ENCODE measurements around the gene MCFD2. TPM values are rescaled to one million over a fixed set of nuclear protein-coding genes. Genes with fewer than 3 reads are reported as not detected.

MCFD2 gene
- total RNA-seq, 1 donor from 2014 or later, result 89.4 TPM

GRCh38 chr2:46945671-46946070 is 30.1 kb upstream of the MCFD2 start:
- no peaks in the 10 kb centered on the region for H3K27me3 ChIP-seq
- DNase-seq (ENCODE audit: extremely low spot score in 2 of 2), result no peak
- peaks cover 48% of the 10 kb centered on the region for H3K4me1 ChIP-seq
- no peak overlapping the region for H3K27ac ChIP-seq
- H3K9me3 ChIP-seq, result no peaks in the 10 kb centered on the region
- H3K36me3 ChIP-seq, result no peaks in the 10 kb centered on the region
- TF ChIP-seq POLR2AphosphoS5 (IDR thresholded peaks at IDR 0.05; ENCODE audit: insufficient read depth in 1 of 2, low read depth in 1 of 2) (no peak), POLR2A (IDR thresholded peaks at IDR 0.05) (no peak), CTCF (IDR thresholded peaks at IDR 0.05) (no peak)
- no peak overlapping the region for H3K4me3 ChIP-seq
- intact Hi-C loops (cut with DNase I), result no loop called here

- Histone ChIP-seq H3K4me1 (peaks cover 49% of the 10 kb centered on the region), H3K4me3 (peak overlapping the region in 1 of 2 donors; percentile 90), H3K9me3 (no peaks in the 10 kb centered on the region), H3K27ac (peak overlapping the region; percentile 30), H3K27me3 (no peaks in the 10 kb centered on the region), H3K36me3 (no peaks in the 10 kb centered on the region)
- no peak for TF ChIP-seq POLR2AphosphoS5 (IDR thresholded peaks at IDR 0.05; ENCODE audit: insufficient read depth in 1 of 2, low read depth in 1 of 2)
- TF ChIP-seq CTCF (IDR thresholded peaks at IDR 0.05), result no peak
- no peak for TF ChIP-seq POLR2A (IDR thresholded peaks at IDR 0.05)
- DNase-seq (ENCODE audit: extremely low spot score in 2 of 2), result no peak
- intact Hi-C loops (cut with DNase I), result no loop called here
Observed at GRCh38 chr2:46943881-46944798, 28.5 kb upstream of the MCFD2 start.

GRCh38 chr2:46942891-46943626 is 27.5 kb upstream of the MCFD2 start:
- Histone ChIP-seq H3K27ac (peak overlapping the region; percentile 30), H3K4me3 (peak overlapping the region; percentile 69 to 90)

GRCh38 chr2:46942143-46942526 is 26.5 kb upstream of the MCFD2 start:
- TF ChIP-seq POLR2A (IDR thresholded peaks at IDR 0.05) (no peak), POLR2AphosphoS5 (IDR thresholded peaks at IDR 0.05; ENCODE audit: insufficient read depth in 1 of 2, low read depth in 1 of 2) (peak in 1 of 2 donors; percentile 43), CTCF (IDR thresholded peaks at IDR 0.05) (no peak)
- no peak for DNase-seq (ENCODE audit: extremely low spot score in 2 of 2)
- Histone ChIP-seq H3K4me1 (peaks cover 46% of the 10 kb centered on the region), H3K4me3 (peak overlapping the region; percentile 69 to 90), H3K36me3 (no peaks in the 10 kb centered on the region), H3K9me3 (no peaks in the 10 kb centered on the region), H3K27ac (peak overlapping the region; percentile 81), H3K27me3 (no peaks in the 10 kb centered on the region)
- intact Hi-C loops (cut with DNase I), result no loop called here

More at GRCh38 chr2:46942891-46943626, 27.5 kb upstream of the MCFD2 start:
- TF ChIP-seq POLR2AphosphoS5 (IDR thresholded peaks at IDR 0.05; ENCODE audit: insufficient read depth in 1 of 2, low read depth in 1 of 2) (no peak), CTCF (IDR thresholded peaks at IDR 0.05) (no peak), POLR2A (IDR thresholded peaks at IDR 0.05) (no peak)
- no peaks in the 10 kb centered on the region for H3K27me3 ChIP-seq
- no peak for DNase-seq (ENCODE audit: extremely low spot score in 2 of 2)
- peaks cover 49% of the 10 kb centered on the region for H3K4me1 ChIP-seq
- no peaks in the 10 kb centered on the region for H3K9me3 ChIP-seq
- intact Hi-C loops (cut with DNase I), result no loop called here
- no peaks in the 10 kb centered on the region for H3K36me3 ChIP-seq

All from vagina (tissue), 2 donors.